GM18909 (cell line): Measurements from ENCODE around the gene EMSY.
"Not testable (repeated sequence)": the region's sequence is repeated elsewhere in the genome, so short reads cannot be mapped to it uniquely, and the experiment has no call there.

Experiments
- ATAC-seq: cut with Tn5 transposase; IDR thresholded peaks from one replicate; pipeline ENCODE4 v1.9.1; 2021; ENCODE audit warnings: mild to moderate bottlenecking; ENCODE audit not compliant: unreplicated experiment, poor library complexity

Gene EMSY

GRCh38 chr11:76592025-76592914, 147.5 kb downstream of the EMSY start:
- no peak for ATAC-seq

GRCh38 chr11:76592961-76593360, 148.1 kb downstream of the EMSY start:
- no peak for ATAC-seq

DNA sequence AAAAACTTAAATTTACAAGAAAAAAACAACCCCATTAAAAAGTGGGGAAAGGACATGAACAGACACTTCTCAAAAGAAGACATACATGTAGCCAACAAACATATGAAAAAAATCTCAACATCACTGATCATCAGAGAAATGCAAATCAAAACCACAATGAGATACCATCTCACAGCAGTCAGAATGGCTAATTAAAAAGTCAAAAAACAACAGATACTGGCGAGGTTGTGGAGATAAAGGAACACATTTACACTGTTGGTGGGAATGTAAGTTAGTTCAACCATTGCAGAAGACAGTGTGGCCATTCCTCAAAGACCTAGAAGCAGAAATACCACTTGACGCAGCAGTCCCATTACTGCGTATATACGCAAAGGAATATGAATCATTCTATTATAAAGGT, 150.3 kb downstream of the EMSY start:
- ATAC-seq, result not testable (repeated sequence)

DNA sequence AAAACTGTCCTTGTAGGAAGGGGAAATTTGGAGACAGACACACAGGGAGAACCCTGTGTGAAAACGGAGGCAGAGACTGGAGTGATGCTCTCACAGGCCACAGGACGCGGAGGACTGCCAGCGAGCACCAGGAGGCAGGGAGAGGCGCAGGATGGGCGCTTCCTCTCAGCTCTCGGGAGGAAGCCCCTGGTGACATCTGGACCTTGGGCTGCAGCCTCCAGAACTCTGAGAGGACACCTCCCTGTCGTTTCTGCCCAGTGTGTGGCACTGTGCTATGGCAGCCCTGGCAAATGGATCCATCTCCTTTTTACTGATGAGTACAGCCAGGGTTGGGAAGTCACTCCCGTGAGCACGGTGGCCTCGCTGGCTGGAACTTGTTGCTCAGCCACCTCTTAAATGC, 151.8 kb downstream of the EMSY start:
- no peak for ATAC-seq

GRCh38 chr11:76597533-76598425, 153.0 kb downstream of the EMSY start:
- ATAC-seq, result no peak

DNA sequence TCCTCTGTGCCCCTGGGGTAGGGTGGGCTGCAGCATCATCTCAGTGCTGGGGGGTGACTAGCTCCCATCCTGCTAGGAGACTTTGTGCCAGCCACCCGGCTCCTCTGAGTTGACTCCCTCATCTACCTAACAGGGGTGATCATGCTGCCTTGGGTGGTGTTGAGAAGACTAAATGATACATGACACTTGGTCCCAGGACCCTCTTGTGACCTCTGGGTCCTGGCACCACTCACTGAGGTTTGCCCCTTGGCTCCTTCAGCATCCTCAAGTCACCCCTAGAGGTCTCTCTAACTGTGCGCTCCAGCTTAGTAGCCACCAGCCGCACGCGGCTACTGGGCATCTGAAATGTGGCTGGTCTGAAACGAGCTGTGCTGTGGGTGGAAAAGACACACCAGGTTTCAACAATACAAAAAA, 153.6 kb downstream of the EMSY start:
- no peak for ATAC-seq

DNA sequence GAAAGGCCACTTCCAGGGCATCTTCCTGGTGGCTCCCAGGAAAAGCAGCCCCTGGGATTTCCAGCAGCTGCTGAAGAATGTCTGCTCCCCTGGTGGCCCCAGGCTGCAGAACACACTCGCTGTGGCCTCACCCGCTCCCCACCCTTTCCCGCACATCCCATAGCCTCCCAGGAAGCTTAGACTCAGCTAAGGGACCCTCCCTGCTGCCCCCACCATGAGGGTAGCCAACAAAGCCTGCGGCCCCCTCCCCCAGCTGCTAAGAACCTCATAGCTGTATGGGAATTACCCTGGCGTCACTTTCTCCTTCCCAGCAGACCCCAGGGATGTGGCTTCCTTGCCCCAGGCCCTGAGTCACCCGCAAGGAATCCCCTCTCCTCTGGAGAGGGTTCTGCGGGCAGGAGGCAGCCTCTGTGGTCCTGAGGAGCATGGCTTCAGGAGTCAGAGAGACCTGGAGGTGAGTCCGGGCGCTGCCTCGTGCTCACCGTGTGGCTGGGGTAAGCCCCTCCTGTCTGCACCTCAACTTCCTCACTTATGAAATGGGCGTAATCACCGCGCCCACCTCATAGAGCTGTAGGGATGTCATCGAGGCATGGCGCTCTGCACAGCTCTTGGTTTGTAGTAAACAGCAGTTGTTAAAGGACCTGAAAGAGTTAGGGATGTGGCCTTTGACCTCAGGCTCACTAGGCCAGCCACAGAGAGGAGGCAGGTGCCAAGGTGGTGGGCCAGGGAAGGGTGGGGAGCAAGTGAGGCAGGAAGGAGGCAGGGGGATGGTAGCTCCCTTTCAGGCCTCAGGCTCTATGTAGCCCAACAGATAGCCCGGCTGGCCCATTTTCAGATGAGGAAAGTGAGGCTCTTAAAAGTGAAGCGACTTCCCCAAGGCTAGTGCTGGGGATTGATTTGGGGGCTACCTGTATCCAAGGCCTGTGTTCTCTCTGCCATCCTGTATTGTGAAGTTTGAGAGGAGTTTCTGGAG, 154.5 kb downstream of the EMSY start:
- no peak for ATAC-seq

- ATAC-seq, result no peak
These were observed 155.4 kb downstream of the EMSY start for GRCh38 chr11:76600124-76600655.

DNA sequence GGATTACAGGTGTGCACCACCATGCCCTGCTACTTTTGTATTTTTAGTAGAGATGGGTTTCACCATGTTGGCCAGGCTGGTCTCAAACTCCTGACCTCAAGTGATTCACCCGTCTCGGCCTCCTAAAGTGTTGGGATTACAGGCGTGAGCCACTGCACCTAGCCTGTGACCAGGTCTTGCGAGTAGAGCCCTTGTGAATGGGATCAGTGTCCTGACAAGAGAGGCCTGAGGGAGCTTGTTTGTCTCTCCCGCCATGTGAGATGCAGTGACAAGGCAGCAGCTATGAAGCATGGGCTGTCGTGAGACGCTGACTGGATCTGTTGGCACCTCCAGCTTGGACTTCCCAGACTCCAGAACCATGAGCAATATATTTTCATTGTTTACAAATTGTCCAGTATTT, 156.5 kb downstream of the EMSY start:
- no peak for ATAC-seq

DNA sequence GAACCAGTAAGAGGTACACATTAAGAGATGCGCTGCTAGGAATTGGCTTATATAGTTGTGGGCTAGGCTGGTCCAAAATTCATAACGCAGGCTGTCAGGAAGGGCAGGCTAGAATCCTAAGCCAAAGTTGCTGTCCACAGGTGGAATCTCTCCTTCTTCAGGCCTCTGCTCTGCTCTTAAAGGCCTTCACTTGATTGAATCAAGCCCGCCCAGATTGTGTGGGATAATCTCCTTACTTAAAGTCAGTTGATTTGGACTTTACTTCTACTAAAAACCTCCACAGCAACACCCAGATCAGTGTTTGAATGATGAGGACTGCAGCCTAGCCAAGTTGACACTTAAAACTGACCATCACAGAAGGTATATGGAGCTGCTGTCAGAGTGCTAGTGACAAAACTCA, 156.9 kb downstream of the EMSY start:
- no peak for ATAC-seq

- ATAC-seq, result no peak
These were observed 157.6 kb downstream of the EMSY start for GRCh38 chr11:76602431-76602861.
